ENCODE measurements around the gene FGF14.

Gene FGF14

GRCh38 chr13:102401766-102402165, at the start of gene FGF14:
FGF14 (minus strand) TSS chr13:102402048.
- no peak for DNase-seq (ENCODE audit: low read depth)

GRCh38 chr13:102443249-102443648, 41.4 kb upstream of the FGF14 start:
- DNase-seq (ENCODE audit: low read depth) = no peak

- DNase-seq (ENCODE audit: low read depth) = no peak
Observed at GRCh38 chr13:102441085-102441484, 39.2 kb upstream of the FGF14 start.

GRCh38 chr13:102440259-102440936, 38.5 kb upstream of the FGF14 start:
- no peak for DNase-seq (ENCODE audit: low read depth)

GRCh38 chr13:102422690-102423089, 20.8 kb upstream of the FGF14 start:
- no peak for DNase-seq (ENCODE audit: low read depth)

GRCh38 chr13:102405499-102406100, 3.8 kb upstream of the FGF14 start:
- DNase-seq (ENCODE audit: low read depth) = no peak

GRCh38 chr13:102402290-102402689, 442 bp upstream of the FGF14 start:
- peak; percentile 2 for DNase-seq (ENCODE audit: low read depth)

- DNase-seq (ENCODE audit: low read depth) = no peak
Observed at GRCh38 chr13:102401265-102401664, 583 bp downstream of the FGF14 start.

GRCh38 chr13:102400675-102401145, 1.1 kb downstream of the FGF14 start:
- DNase-seq (ENCODE audit: low read depth) = no peak

GRCh38 chr13:102399791-102400674, 1.8 kb downstream of the FGF14 start:
- DNase-seq (ENCODE audit: low read depth) = peak; percentile 1

- DNase-seq (ENCODE audit: low read depth) = no peak
Observed at GRCh38 chr13:102395939-102396338, 5.9 kb downstream of the FGF14 start.

- DNase-seq (ENCODE audit: low read depth) = no peak
Observed at GRCh38 chr13:102395174-102395573, 6.7 kb downstream of the FGF14 start.

- peak; percentile 97 for DNase-seq (ENCODE audit: low read depth)
Observed at GRCh38 chr13:102394158-102395053, 7.4 kb downstream of the FGF14 start.

GRCh38 chr13:102392481-102393209, 9.2 kb downstream of the FGF14 start:
- DNase-seq (ENCODE audit: low read depth) = no peak

- no peak for DNase-seq (ENCODE audit: low read depth)
Observed at GRCh38 chr13:102386461-102386860, 15.4 kb downstream of the FGF14 start.

- no peak for DNase-seq (ENCODE audit: low read depth)
Observed at GRCh38 chr13:102380012-102380411, 21.8 kb downstream of the FGF14 start.

- no peak for DNase-seq (ENCODE audit: low read depth)
Observed at GRCh38 chr13:102376318-102376717, 25.5 kb downstream of the FGF14 start.

GRCh38 chr13:102374726-102375125, 27.1 kb downstream of the FGF14 start:
- no peak for DNase-seq (ENCODE audit: low read depth)

- no peak for DNase-seq (ENCODE audit: low read depth)
Observed at GRCh38 chr13:102374233-102374632, 27.6 kb downstream of the FGF14 start.

GRCh38 chr13:102373221-102373620, 28.6 kb downstream of the FGF14 start:
- no peak for DNase-seq (ENCODE audit: low read depth)

- no peak for DNase-seq (ENCODE audit: low read depth)
Observed at GRCh38 chr13:102369302-102369701, 32.5 kb downstream of the FGF14 start.

Data from activated T-cell treated with anti-CD3 and anti-CD28 coated beads for 1 hour (primary cell).